ENCODE measurements around the gene PITPNM3. TPM values are rescaled to one million over a fixed set of nuclear protein-coding genes. Genes with fewer than 3 reads are reported as not detected.
"Not testable (repeated sequence)": the region's sequence is repeated elsewhere in the genome, so short reads cannot be mapped to it uniquely, and the experiment has no call there.

PITPNM3 gene
- total RNA-seq, 1 experiment from 2014 or later, result 0.44 TPM

DNA sequence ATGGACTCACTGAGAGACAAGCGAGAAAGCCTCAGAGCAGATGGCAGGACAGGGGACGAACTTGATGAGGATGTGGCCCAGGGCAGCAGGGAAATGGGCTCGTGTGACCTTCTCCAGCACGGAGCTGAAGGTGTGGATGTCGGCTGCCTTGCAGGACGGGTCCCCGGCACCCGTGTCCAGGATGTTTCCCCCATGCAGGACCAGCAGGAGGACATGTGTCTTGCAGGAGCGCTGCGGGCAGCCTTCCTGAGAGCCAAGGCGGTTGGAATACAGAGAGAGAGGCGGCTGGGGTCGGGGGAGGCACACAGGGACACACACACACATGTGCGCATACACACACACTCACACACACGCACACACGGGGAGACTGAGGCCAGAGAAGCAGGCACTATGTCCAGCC lies 72.8 kb downstream of the PITPNM3 start:
- POLR2A ChIA-PET, result interaction anchor here (0.6 kb wide), 1 partner anchor 22 kb away, joined by 4 read pairs; no protein-coding TSS in a partner anchor
- no peak overlapping the region for H3K4me3 ChIP-seq (ENCODE audit: low read depth in 2 of 2, low read length in 2 of 2)
- ATAC-seq (no peak), DNase-seq (ENCODE audit: low read depth, low spot score) (no peak)
- no peaks in the 10 kb centered on the region for H3K4me1 ChIP-seq (ENCODE audit: control insufficient read depth, insufficient read depth, low read length)
- CTCF ChIA-PET, result no interaction called here
- no peaks in the 10 kb centered on the region for H3K9me3 ChIP-seq (ENCODE audit: control insufficient read depth, insufficient read depth, low read depth, low read length)
- no peak overlapping the region for H3K27ac ChIP-seq (ENCODE audit: low read length)
- no TSS peak for BruUV-seq (replicated peaks)
- in situ Hi-C loops (cut with HindIII; ENCODE audit: low pct_unique_long_range_greater_than_20kb, low sequenced_read_pairs), result no loop called here
- intact Hi-C loops (cut with micrococcal nuclease; ENCODE audit: unreplicated experiment), result no loop called here
- TF ChIP-seq TCF7L2 (IDR thresholded peaks at IDR 0.05; ENCODE audit: low read depth, low read length) (no peak), POLR2AphosphoS5 (IDR thresholded peaks at IDR 0.05; ENCODE audit: low read depth, low read length) (no peak), SIN3A (IDR thresholded peaks at IDR 0.05; ENCODE audit: borderline replicate concordance, insufficient read depth, low read depth, low read length) (no peak)
- TF ChIP-seq, protein P1, sequence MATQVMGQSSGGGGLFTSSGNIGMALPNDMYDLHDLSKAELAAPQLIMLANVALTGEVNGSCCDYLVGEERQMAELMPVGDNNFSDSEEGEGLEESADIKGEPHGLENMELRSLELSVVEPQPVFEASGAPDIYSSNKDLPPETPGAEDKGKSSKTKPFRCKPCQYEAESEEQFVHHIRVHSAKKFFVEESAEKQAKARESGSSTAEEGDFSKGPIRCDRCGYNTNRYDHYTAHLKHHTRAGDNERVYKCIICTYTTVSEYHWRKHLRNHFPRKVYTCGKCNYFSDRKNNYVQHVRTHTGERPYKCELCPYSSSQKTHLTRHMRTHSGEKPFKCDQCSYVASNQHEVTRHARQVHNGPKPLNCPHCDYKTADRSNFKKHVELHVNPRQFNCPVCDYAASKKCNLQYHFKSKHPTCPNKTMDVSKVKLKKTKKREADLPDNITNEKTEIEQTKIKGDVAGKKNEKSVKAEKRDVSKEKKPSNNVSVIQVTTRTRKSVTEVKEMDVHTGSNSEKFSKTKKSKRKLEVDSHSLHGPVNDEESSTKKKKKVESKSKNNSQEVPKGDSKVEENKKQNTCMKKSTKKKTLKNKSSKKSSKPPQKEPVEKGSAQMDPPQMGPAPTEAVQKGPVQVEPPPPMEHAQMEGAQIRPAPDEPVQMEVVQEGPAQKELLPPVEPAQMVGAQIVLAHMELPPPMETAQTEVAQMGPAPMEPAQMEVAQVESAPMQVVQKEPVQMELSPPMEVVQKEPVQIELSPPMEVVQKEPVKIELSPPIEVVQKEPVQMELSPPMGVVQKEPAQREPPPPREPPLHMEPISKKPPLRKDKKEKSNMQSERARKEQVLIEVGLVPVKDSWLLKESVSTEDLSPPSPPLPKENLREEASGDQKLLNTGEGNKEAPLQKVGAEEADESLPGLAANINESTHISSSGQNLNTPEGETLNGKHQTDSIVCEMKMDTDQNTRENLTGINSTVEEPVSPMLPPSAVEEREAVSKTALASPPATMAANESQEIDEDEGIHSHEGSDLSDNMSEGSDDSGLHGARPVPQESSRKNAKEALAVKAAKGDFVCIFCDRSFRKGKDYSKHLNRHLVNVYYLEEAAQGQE (IDR thresholded peaks at IDR 0.05; ENCODE audit: insufficient read depth in 1 of 2, low read depth in 2 of 2, low read length in 1 of 2), result no peak
- TF ChIP-seq, protein P2, sequence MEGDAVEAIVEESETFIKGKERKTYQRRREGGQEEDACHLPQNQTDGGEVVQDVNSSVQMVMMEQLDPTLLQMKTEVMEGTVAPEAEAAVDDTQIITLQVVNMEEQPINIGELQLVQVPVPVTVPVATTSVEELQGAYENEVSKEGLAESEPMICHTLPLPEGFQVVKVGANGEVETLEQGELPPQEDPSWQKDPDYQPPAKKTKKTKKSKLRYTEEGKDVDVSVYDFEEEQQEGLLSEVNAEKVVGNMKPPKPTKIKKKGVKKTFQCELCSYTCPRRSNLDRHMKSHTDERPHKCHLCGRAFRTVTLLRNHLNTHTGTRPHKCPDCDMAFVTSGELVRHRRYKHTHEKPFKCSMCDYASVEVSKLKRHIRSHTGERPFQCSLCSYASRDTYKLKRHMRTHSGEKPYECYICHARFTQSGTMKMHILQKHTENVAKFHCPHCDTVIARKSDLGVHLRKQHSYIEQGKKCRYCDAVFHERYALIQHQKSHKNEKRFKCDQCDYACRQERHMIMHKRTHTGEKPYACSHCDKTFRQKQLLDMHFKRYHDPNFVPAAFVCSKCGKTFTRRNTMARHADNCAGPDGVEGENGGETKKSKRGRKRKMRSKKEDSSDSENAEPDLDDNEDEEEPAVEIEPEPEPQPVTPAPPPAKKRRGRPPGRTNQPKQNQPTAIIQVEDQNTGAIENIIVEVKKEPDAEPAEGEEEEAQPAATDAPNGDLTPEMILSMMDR (IDR thresholded peaks at IDR 0.05), result no peak
- H3K36me3 ChIP-seq (ENCODE audit: control insufficient read depth, insufficient read depth, low read length), result no peaks in the 10 kb centered on the region
- no peaks in the 10 kb centered on the region; the same call in 1 of the 2 replicates for H3K27me3 ChIP-seq (ENCODE audit: control insufficient read depth, insufficient read depth, low read length)

DNA sequence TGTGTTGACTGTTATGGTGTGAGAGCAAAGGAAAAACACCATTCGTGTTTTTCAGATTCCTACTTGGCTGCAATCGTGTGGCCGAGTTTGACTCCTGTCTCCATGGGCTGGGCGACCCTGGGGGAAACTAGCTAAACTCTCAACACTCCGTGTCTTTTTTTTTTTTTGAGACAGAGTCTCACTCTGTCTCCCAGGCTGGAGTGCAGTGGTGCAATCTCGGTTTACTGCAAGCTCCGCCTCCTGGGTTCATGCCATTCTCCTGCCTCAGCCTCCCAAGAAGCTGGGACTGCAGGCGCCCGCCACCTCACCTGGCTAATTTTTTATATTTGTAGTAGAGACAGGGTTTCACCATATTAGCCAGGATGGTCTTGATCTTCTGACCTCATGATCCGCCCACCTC lies 73.6 kb downstream of the PITPNM3 start:
- H3K4me3 ChIP-seq (ENCODE audit: low read depth in 2 of 2, low read length in 2 of 2); H3K4me1 ChIP-seq (ENCODE audit: control insufficient read depth, insufficient read depth, low read length); in situ Hi-C loops (cut with HindIII; ENCODE audit: low pct_unique_long_range_greater_than_20kb, low sequenced_read_pairs); H3K36me3 ChIP-seq (ENCODE audit: control insufficient read depth, insufficient read depth, low read length); H3K27me3 ChIP-seq (ENCODE audit: control insufficient read depth, insufficient read depth, low read length); DNase-seq (ENCODE audit: low read depth, low spot score); H3K9me3 ChIP-seq (ENCODE audit: control insufficient read depth, insufficient read depth, low read depth, low read length); intact Hi-C loops (cut with micrococcal nuclease; ENCODE audit: unreplicated experiment); ATAC-seq; H3K27ac ChIP-seq (ENCODE audit: low read length); BruUV-seq (replicated peaks): not testable (repeated sequence)
- CTCF ChIA-PET, result interaction anchor here (0.5 to 0.8 kb wide), 2 partner anchors 47 to 663 kb away, joined by 4 to 5 read pairs; no protein-coding TSS in a partner anchor
- POLR2A ChIA-PET, result interaction anchor here (0.6 kb wide), 1 partner anchor 23 kb away, joined by 4 read pairs; no protein-coding TSS in a partner anchor

DNA sequence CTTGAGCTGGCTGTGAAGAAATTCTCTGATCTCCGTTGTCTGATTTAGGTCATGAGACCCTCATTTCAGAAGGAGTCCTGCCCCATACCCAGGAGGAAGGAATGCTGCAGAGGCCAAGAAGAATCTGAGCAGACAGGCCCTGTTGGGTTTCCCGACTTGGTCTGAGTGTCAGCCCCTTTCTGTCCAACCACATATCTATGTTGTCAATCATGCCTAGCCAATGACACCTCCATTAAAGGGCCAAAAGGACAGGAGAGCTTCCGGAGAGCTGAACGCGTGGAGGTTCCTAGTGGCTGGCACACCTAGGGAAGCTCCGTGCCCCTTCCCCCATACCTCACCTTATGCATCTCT lies 74.3 kb downstream of the PITPNM3 start:
- no peak for ATAC-seq
- in situ Hi-C loops (cut with HindIII; ENCODE audit: low pct_unique_long_range_greater_than_20kb, low sequenced_read_pairs) (no loop called here), intact Hi-C loops (cut with micrococcal nuclease; ENCODE audit: unreplicated experiment) (no loop called here)
- Histone ChIP-seq H3K4me1 (ENCODE audit: control insufficient read depth, insufficient read depth, low read length) (no peaks in the 10 kb centered on the region), H3K27ac (ENCODE audit: low read length) (no peak overlapping the region), H3K4me3 (ENCODE audit: low read depth in 2 of 2, low read length in 2 of 2) (no peak overlapping the region), H3K27me3 (ENCODE audit: control insufficient read depth, insufficient read depth, low read length) (no peaks in the 10 kb centered on the region; the same call in 1 of the 2 replicates), H3K9me3 (ENCODE audit: control insufficient read depth, insufficient read depth, low read depth, low read length) (no peaks in the 10 kb centered on the region), H3K36me3 (ENCODE audit: control insufficient read depth, insufficient read depth, low read length) (no peaks in the 10 kb centered on the region)
- BruUV-seq (replicated peaks), result no TSS peak
- TF ChIP-seq, protein P1 (IDR thresholded peaks at IDR 0.05; ENCODE audit: insufficient read depth in 1 of 2, low read depth in 2 of 2, low read length in 1 of 2), result no peak
- TF ChIP-seq POLR2AphosphoS5 (IDR thresholded peaks at IDR 0.05; ENCODE audit: low read depth, low read length) (no peak), TCF7L2 (IDR thresholded peaks at IDR 0.05; ENCODE audit: low read depth, low read length) (no peak), SIN3A (IDR thresholded peaks at IDR 0.05; ENCODE audit: borderline replicate concordance, insufficient read depth, low read depth, low read length) (no peak)
- TF ChIP-seq, protein P2 (IDR thresholded peaks at IDR 0.05), result no peak
- ChIA-PET POLR2A (no interaction called here), CTCF (interaction anchor here (0.5 to 0.8 kb wide), 3 partner anchors 46 to 663 kb away, joined by 3 to 5 read pairs (median 4); no protein-coding TSS in a partner anchor)
- no peak for DNase-seq (ENCODE audit: low read depth, low spot score)
